SK-N-SH treated with all-trans-retinoic acid at 6 μM for 48 hours (cell line): ENCODE data around the gene ARIH2.

ENCODE experiments used
- ARNTL ChIP-seq: fragments of 450-650 bp; formaldehyde crosslinking; IDR thresholded peaks from 2 replicates; pipeline ENCODE4 v1.5.0; 2020; ENCODE audit warnings: low read depth, mild to moderate bottlenecking, moderate library complexity, borderline replicate concordance
- ESRRG ChIP-seq: fragments of 250-450 bp; sonication (Bioruptor Pico); IDR thresholded peaks from 2 replicates; pipeline ENCODE4 v1.6.1; 2021; ENCODE audit warnings: mild to moderate bottlenecking
- GLIS3 ChIP-seq: fragments of 250-450 bp; sonication (Bioruptor Pico); IDR thresholded peaks from 2 replicates; pipeline ENCODE4 v1.5.0; 2020; ENCODE audit warnings: mild to moderate bottlenecking, moderate library complexity
- PPARA ChIP-seq: fragments of 250-450 bp; sonication (Bioruptor Pico); IDR thresholded peaks from 2 replicates; pipeline ENCODE4 v1.5.0; 2020; ENCODE audit warnings: mild to moderate bottlenecking, borderline replicate concordance
- TF ChIP-seq, protein P1 (sequence below): fragments of 250-450 bp; sonication (Bioruptor Pico); IDR thresholded peaks from 2 replicates; pipeline ENCODE4 v1.5.1; 2021; ENCODE audit warnings: mild to moderate bottlenecking, moderate library complexity
- TF ChIP-seq, protein P2 (sequence below): fragments of 250-450 bp; sonication (Bioruptor Pico); IDR thresholded peaks from 2 replicates; pipeline ENCODE4 v1.5.1; 2020; ENCODE audit warnings: low read depth, mild to moderate bottlenecking, moderate library complexity

DNA sequence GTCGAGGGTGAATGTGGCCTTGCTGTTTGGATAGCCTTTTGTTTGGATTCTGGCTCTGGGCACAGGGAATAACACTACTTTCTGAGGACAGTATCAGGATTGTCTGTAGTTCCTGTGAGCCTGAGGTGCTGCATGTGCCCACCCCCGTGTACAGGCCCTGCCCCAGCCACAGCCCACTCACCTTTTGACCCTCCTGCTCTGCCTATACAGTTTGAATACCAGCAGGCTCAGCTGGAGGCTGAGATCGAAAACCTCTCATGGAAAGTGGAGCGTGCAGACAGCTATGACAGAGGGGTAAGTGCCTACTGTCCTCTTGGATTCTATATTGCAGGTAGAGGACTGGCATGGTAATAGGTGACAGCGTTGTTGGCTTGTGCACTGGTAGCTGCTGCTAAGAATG is 64.0 kb downstream of the ARIH2 start:
- TF ChIP-seq PPARA (CRISPR knock-in tag) = no peak
- TF ChIP-seq, protein P1, sequence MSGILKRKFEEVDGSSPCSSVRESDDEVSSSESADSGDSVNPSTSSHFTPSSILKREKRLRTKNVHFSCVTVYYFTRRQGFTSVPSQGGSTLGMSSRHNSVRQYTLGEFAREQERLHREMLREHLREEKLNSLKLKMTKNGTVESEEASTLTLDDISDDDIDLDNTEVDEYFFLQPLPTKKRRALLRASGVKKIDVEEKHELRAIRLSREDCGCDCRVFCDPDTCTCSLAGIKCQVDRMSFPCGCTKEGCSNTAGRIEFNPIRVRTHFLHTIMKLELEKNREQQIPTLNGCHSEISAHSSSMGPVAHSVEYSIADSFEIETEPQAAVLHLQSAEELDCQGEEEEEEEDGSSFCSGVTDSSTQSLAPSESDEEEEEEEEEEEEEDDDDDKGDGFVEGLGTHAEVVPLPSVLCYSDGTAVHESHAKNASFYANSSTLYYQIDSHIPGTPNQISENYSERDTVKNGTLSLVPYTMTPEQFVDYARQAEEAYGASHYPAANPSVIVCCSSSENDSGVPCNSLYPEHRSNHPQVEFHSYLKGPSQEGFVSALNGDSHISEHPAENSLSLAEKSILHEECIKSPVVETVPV (CRISPR knock-in tag) = no peak
- no peak for TF ChIP-seq ESRRG (CRISPR knock-in tag)
- TF ChIP-seq GLIS3 (CRISPR knock-in tag) = no peak
- no peak for TF ChIP-seq ARNTL (CRISPR knock-in tag)
- TF ChIP-seq, protein P2, sequence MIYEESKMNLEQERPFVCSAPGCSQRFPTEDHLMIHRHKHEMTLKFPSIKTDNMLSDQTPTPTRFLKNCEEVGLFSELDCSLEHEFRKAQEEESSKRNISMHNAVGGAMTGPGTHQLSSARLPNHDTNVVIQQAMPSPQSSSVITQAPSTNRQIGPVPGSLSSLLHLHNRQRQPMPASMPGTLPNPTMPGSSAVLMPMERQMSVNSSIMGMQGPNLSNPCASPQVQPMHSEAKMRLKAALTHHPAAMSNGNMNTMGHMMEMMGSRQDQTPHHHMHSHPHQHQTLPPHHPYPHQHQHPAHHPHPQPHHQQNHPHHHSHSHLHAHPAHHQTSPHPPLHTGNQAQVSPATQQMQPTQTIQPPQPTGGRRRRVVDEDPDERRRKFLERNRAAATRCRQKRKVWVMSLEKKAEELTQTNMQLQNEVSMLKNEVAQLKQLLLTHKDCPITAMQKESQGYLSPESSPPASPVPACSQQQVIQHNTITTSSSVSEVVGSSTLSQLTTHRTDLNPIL (CRISPR knock-in tag) = no peak
